ENCODE measurements around the gene SENP1. TPM values are rescaled to one million over a fixed set of nuclear protein-coding genes. Genes with fewer than 3 reads are reported as not detected.

The SENP1 gene
- total RNA-seq, 3 donors from 2014 or later: 14.4 to 36.1 (median 30.2) TPM

DNA sequence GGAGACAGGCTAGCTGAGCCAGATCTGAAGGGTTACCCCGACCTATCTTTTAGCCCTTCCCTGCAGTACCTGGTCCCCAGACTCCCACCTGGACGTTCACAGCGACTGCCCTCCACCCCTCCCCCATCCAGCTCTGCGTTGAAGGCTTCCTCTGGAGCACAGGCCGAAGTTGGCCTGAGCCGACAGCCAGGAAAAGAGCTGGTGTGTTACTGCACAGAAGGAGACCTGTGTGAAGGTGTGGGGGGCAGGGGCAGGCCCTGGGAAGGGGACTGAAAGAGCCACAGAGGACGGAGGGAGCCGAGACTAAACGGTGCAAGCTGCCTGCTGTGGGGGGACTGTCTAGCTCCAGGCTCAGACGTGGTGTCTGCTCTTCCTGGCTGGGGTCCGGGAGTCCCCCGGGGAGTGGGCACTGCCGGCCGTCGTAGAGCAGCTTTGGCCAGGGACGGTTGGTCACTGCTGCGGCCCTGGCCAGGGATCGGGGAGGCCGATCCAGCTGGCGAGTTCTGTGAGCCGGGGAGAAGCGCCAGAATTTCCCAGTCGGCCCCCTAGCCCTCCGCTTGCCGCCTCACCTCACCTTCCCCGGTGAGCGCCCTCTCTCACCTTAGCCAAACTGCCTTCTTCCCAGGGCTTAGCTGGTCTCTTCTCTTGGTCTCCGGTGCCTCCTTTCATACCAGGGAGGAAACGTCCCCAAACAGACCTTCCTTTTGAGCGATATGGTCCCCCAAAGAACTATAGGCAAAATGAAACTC is 100.7 kb downstream of the SENP1 start:
- Histone ChIP-seq H3K4me3 (peak overlapping the region in 1 of 3 donors; percentile 66), H3K36me3 (no peaks in the 10 kb centered on the region), H3K27me3 (peaks cover 7 to 35% of the 10 kb centered on the region in 2 donors), H3K27ac (no peak overlapping the region), H3K9me3 (no peaks in the 10 kb centered on the region), H3K4me1 (peaks cover 13 to 19% of the 10 kb centered on the region in 2 donors)
- no peak for DNase-seq (ENCODE audit: low spot score in 2 of 2)
- intact Hi-C loops (cut with DNase I; ENCODE audit: low total_unique reads): no loop called here
- TF ChIP-seq POLR2A (IDR thresholded peaks at IDR 0.05) (no peak), POLR2AphosphoS5 (IDR thresholded peaks at IDR 0.05) (no peak)
- TF ChIP-seq, protein P1, sequence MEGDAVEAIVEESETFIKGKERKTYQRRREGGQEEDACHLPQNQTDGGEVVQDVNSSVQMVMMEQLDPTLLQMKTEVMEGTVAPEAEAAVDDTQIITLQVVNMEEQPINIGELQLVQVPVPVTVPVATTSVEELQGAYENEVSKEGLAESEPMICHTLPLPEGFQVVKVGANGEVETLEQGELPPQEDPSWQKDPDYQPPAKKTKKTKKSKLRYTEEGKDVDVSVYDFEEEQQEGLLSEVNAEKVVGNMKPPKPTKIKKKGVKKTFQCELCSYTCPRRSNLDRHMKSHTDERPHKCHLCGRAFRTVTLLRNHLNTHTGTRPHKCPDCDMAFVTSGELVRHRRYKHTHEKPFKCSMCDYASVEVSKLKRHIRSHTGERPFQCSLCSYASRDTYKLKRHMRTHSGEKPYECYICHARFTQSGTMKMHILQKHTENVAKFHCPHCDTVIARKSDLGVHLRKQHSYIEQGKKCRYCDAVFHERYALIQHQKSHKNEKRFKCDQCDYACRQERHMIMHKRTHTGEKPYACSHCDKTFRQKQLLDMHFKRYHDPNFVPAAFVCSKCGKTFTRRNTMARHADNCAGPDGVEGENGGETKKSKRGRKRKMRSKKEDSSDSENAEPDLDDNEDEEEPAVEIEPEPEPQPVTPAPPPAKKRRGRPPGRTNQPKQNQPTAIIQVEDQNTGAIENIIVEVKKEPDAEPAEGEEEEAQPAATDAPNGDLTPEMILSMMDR (IDR thresholded peaks at IDR 0.05): no peak

DNA sequence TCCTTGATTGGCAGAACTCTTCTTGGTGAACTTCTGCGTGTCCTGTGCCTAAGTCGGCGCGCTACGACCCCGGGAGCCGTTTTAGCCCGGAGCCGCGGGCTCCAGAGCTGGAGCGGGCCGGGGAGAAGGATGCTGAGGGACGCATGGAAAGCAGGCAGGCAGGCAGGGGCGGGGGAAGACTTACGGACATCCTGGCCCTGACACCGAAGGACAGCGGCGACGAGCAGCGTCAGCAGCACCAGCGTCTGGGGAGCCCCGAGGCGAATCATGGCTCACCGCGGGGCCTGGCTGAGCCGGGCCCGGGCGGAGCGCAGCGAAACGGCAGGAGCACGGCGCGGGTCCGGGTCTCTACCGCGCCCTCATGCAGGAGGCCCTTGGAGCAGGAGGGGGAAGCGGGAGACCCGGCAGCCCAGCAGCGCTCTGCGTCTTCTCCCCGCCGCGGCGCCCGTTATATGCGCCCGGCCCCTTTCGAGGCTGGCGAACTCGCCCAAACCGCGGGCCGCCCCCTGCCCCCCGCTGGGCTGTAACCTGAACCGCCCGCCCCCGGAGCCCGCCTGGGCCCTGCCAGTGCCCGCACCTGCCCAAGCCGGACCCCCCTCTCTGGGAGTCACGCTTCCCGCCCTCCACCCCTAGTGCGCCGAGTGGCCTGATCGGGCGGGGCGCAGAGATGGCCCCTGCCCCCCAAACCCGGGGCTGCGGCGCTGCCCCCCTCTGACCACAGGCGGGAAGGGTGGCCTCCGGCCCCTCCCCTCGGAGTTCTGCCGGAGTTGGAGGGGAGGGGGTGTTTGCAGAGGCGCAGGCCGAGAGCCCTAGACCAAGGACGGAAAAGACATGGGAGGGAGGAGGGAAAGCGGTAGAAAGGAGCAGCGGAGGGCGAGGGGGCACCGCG is 101.6 kb downstream of the SENP1 start, which contains the start of gene COL2A1:
TSS of gene COL2A1 (minus strand) at position 424 of the 889 bp plus-strand sequence. CDS start at position 269, 155 bp downstream.
- Histone ChIP-seq H3K4me3 (peak within 1 kb of the TSS; percentile 29 to 66 (median 45)), H3K27ac (no peak within 1 kb of the TSS), H3K36me3 (no peaks in the 10 kb centered on the region), H3K27me3 (peaks cover 7 to 35% of the 10 kb centered on the region in 2 donors), H3K4me1 (peaks cover 13 to 19% of the 10 kb centered on the region in 2 donors), H3K9me3 (no peaks in the 10 kb centered on the region)
- TF ChIP-seq POLR2AphosphoS5 (IDR thresholded peaks at IDR 0.05) (no peak), POLR2A (IDR thresholded peaks at IDR 0.05) (no peak)
- TF ChIP-seq, protein P1 (IDR thresholded peaks at IDR 0.05): no peak
- intact Hi-C loops (cut with DNase I; ENCODE audit: low total_unique reads): no loop called here
- DNase-seq (ENCODE audit: low spot score in 2 of 2): no peak

DNA sequence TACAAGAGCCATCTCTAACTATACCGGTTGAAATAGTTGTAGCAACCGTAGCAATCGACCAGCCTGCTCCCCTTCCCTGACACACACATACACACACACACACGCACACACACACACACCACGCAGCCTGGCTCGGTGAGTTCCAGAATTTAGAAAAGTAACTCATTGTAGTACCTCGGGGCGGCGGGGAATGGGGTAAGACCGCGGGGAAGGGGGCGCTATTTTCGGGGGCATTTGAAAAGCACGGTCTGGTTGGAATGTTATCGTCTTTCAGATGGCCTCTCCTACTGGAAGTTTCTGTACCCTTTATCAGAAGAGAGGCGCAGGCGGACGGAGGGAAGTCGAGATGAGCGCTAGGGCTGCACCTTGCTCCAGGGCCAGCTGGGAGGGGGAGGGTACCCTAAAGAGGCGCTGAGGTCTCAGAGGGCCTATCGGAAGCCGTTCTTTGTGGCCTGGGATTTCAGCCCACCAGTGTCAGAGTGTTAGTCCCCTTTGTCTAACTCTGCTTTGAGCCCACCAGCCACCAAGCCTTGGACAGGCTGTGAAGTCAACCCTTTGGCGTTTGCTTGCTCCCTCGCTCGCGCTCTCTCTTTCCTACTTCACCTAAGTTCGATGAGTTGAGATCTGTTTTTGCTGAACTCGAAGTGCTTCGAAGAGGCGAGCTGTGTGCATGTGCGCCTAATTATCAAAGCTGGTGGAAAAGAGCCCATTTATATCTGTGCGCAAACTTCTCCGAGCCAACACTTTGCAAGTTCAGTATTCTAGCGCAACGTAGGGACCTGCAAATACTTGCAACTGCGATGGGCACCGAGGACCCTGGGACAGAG is 102.4 kb downstream of the SENP1 start:
- no peak for DNase-seq (ENCODE audit: low spot score in 2 of 2)
- H3K27ac ChIP-seq: no peak overlapping the region
- H3K4me1 ChIP-seq: peaks cover 13 to 19% of the 10 kb centered on the region in 2 donors
- intact Hi-C loops (cut with DNase I; ENCODE audit: low total_unique reads): no loop called here
- TF ChIP-seq POLR2AphosphoS5 (IDR thresholded peaks at IDR 0.05): no peak
- TF ChIP-seq, protein P1 (IDR thresholded peaks at IDR 0.05): no peak
- TF ChIP-seq POLR2A (IDR thresholded peaks at IDR 0.05): no peak
- H3K27me3 ChIP-seq: peaks cover 7 to 35% of the 10 kb centered on the region in 2 donors
- no peaks in the 10 kb centered on the region for H3K36me3 ChIP-seq
- peak overlapping the region; percentile 29 to 71 (median 53) for H3K4me3 ChIP-seq
- H3K9me3 ChIP-seq: no peaks in the 10 kb centered on the region

DNA sequence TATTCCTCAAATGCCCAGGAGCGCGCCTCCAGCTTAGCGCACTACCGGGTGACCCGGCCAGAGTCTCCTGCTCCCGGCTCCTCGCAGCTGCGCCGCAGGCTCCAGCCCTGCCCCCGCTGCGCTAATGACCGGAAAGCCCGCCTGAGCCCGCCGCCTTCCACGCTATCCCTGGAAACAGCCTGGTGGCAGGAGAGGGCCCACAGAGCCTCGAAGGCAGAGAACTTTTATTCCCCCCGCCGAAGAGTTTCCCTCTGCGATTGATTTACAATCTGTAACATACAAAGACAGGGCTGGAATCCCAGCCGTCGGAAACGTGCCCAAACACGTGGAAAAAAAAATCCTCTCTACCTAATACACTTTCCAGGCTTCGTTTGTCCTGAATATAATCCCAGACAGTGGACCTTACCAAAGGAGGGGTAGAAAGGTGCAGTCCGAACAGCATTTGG is 103.1 kb downstream of the SENP1 start:
- Histone ChIP-seq H3K36me3 (no peaks in the 10 kb centered on the region), H3K27me3 (peaks cover 7 to 35% of the 10 kb centered on the region in 2 donors), H3K9me3 (no peaks in the 10 kb centered on the region), H3K4me1 (peaks cover 13 to 19% of the 10 kb centered on the region in 2 donors), H3K4me3 (peak overlapping the region in 2 of 3 donors; percentile 53 to 71), H3K27ac (no peak overlapping the region)
- intact Hi-C loops (cut with DNase I; ENCODE audit: low total_unique reads): no loop called here
- DNase-seq (ENCODE audit: low spot score in 2 of 2): no peak
- TF ChIP-seq POLR2A (IDR thresholded peaks at IDR 0.05): no peak
- no peak for TF ChIP-seq POLR2AphosphoS5 (IDR thresholded peaks at IDR 0.05)
- TF ChIP-seq, protein P1 (IDR thresholded peaks at IDR 0.05): no peak
